Activated T-cell treated with anti-CD3 and anti-CD28 coated beads, Interleukin-2, amount 50 U/mL, for 24 hours (primary cell): Measurements from ENCODE around the gene SP7.
"Not testable (repeated sequence)": the region's sequence is repeated elsewhere in the genome, so short reads cannot be mapped to it uniquely, and the experiment has no call there.

ENCODE experiments used
- DNase-seq: peaks from one replicate; pipeline ENCODE4 v3.0.0-alpha.2; 2020
- H3K27ac Mint-ChIP-seq: 2 replicates; pipeline ENCODE4 v1.8.0; 2020; ENCODE audit warnings: mild to moderate bottlenecking, mixed read lengths
- H3K27me3 Mint-ChIP-seq: 2 replicates; pipeline ENCODE4 v1.8.0; 2020; ENCODE audit warnings: mixed read lengths
- H3K36me3 Mint-ChIP-seq: 2 replicates; pipeline ENCODE4 v1.8.0; 2020; ENCODE audit warnings: low read depth, mixed read lengths
- H3K4me1 Mint-ChIP-seq: 2 replicates; pipeline ENCODE4 v1.8.0; 2020; ENCODE audit warnings: low read depth, mixed read lengths
- H3K4me3 Mint-ChIP-seq: 2 replicates; pipeline ENCODE4 v1.8.0; 2020; ENCODE audit warnings: mild to moderate bottlenecking, moderate library complexity, mixed read lengths
- H3K9me3 Mint-ChIP-seq: 2 replicates; pipeline ENCODE4 v1.8.0; 2020; ENCODE audit warnings: mixed read lengths

The SP7 gene

DNA sequence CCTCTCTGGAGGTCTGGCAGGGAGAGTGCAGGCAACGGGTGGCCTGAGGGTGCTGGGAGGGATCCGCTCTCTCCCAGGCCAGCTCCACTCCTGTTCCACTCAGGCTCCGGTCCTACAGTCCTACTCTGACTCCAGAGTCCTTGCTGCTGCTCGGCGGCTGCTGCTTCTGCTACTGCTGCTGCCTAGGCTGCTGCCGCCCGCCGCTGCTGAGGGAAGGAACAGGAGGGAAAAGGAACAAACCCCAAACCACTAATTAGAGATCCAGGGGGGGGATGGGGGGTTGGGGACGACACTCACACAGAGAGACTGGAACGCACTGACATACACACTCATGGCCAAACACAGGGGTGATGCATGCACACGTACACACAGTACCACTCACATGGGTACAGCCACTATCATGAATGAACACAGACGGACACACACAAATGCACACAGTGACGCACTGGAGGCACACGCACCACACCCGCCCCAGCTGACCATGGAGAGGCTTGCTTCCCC lies at the start of gene SP7:
Gene SP7, minus strand, starts transcription at position 174 of the 501 bp plus-strand sequence. CDS start 708 bp downstream, outside the sequence.
- Mint-ChIP-seq H3K4me3 (no peak within 1 kb of the TSS), H3K36me3 (no peaks in the 10 kb centered on the region), H3K27me3 (peaks cover 63% of the 10 kb centered on the region), H3K27ac (no peak within 1 kb of the TSS), H3K4me1 (peaks cover 12% of the 10 kb centered on the region), H3K9me3 (no peaks in the 10 kb centered on the region)
- DNase-seq: no peak

DNA sequence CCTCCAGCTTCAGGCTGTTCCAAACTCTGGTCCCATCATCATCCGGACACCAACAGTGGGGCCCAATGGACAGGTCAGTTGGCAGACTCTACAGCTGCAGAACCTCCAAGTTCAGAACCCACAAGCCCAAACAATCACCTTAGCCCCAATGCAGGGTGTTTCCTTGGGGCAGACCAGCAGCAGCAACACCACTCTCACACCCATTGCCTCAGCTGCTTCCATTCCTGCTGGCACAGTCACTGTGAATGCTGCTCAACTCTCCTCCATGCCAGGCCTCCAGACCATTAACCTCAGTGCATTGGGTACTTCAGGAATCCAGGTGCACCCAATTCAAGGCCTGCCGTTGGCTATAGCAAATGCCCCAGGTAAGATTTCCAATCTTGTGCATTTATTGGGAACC lies 47.1 kb upstream of the SP7 start:
- Mint-ChIP-seq H3K9me3 (no peaks in the 10 kb centered on the region), H3K27me3 (no peaks in the 10 kb centered on the region), H3K4me3 (peak overlapping the region; percentile 67), H3K36me3 (peaks cover 72% of the 10 kb centered on the region), H3K4me1 (peaks cover 59% of the 10 kb centered on the region), H3K27ac (peak overlapping the region; percentile 94)
- no peak for DNase-seq

GRCh38 chr12:53381731-53382630 lies 45.8 kb upstream of the SP7 start:
- DNase-seq: peak; percentile 38
- Mint-ChIP-seq H3K27ac (peak overlapping the region; percentile 94), H3K36me3 (peaks cover 61% of the 10 kb centered on the region), H3K4me1 (peaks cover 50% of the 10 kb centered on the region), H3K9me3 (no peaks in the 10 kb centered on the region), H3K4me3 (peak overlapping the region; percentile 84), H3K27me3 (no peaks in the 10 kb centered on the region)

- peaks cover 42% of the 10 kb centered on the region for H3K4me1 Mint-ChIP-seq
- H3K9me3 Mint-ChIP-seq: no peaks in the 10 kb centered on the region
- H3K36me3 Mint-ChIP-seq: peaks cover 52% of the 10 kb centered on the region
- peak overlapping the region; percentile 94 for H3K27ac Mint-ChIP-seq
- H3K4me3 Mint-ChIP-seq: peak overlapping the region; percentile 84
- H3K27me3 Mint-ChIP-seq: no peaks in the 10 kb centered on the region
- DNase-seq: no peak
Measured at GRCh38 chr12:53380794-53381730, 44.9 kb upstream of the SP7 start.

DNA sequence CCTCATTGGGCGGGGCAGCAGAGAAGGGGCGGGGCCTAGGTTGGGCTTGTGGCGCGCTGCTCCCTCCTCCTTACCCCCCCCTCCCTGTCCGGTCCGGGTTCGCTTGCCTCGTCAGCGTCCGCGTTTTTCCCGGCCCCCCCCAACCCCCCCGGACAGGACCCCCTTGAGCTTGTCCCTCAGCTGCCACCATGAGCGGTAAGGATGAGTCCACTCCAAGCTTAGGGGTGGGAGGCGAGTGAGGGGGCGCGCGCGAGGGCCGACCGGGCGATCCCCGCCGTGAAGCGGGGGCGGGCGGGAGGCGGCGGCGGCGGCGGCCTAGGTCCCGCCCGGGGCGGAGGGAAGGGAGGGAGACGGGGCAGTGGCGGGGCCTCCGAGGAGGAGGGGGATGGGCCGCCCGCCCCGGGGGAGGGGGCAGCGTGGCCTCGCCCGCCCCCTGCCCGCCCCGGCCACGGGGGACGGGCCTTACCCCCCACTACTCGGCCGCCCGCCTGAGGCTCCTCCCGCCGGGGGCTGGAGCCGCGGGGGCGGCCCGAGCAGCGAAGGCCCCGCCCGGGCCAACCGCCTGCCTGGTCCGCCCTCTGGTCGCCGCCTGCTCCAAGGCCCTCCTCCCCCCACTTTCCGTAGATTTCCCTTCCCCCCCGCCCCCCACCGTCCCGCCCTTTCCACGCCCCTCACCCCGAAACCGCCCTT lies 44.1 kb upstream of the SP7 start, which contains the start of gene SP1:
Gene SP1, plus strand, starts transcription at position 73 of the 690 bp plus-strand sequence. Its CDS starts 116 bp downstream, at position 189.
- peak; percentile 99 for DNase-seq
- Mint-ChIP-seq H3K36me3 (peaks cover 46% of the 10 kb centered on the region), H3K27ac (peak within 1 kb of the TSS; percentile 94), H3K27me3 (no peaks in the 10 kb centered on the region), H3K4me1 (peaks cover 38% of the 10 kb centered on the region), H3K4me3 (peak within 1 kb of the TSS; percentile 84), H3K9me3 (no peaks in the 10 kb centered on the region)

GRCh38 chr12:53379389-53380103 lies 43.4 kb upstream of the SP7 start:
- H3K36me3 Mint-ChIP-seq: peaks cover 39% of the 10 kb centered on the region
- peaks cover 36% of the 10 kb centered on the region for H3K4me1 Mint-ChIP-seq
- no peak overlapping the region for H3K27ac Mint-ChIP-seq
- DNase-seq: peak; percentile 90
- no peaks in the 10 kb centered on the region for H3K9me3 Mint-ChIP-seq
- no peaks in the 10 kb centered on the region for H3K27me3 Mint-ChIP-seq
- no peak overlapping the region for H3K4me3 Mint-ChIP-seq

DNA sequence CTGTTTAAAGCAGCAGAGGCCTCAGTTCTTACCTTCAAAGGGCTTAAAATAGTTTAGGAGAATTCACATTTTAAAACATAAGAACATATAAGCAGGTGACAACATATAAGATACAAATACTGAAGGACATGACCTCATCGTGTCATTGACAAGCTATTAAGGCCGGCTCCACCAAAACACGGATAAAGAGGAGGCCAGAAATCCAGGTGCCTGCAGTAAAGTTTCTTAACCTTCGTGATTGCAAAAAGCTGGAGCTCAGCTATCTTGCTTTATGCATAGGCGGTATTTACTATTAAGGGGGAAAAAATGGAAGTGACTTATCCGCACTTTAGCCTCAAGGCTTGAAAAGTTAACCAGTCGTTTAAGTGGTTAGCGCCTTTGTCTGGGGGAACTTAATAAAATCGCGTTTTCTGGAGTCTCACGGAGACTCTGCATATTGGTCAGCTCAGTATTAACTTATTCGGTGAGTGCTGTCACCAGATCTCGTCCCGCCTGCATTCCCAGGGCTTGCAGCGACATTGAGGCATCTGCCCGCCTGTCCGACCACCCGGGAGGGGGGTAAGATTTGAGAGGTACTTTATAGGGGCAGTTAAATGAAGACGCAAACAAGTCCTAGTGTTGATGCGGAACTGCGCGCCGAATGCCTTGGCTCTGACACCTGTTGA lies 42.7 kb upstream of the SP7 start:
- Mint-ChIP-seq H3K4me1 (peaks cover 33% of the 10 kb centered on the region), H3K9me3 (no peaks in the 10 kb centered on the region), H3K36me3 (peaks cover 32% of the 10 kb centered on the region), H3K4me3 (no peak overlapping the region), H3K27me3 (no peaks in the 10 kb centered on the region), H3K27ac (no peak overlapping the region)
- no peak for DNase-seq

GRCh38 chr12:53378222-53378621 lies 42.1 kb upstream of the SP7 start:
- Mint-ChIP-seq H3K9me3 (no peaks in the 10 kb centered on the region), H3K4me3 (no peak overlapping the region), H3K27me3 (no peaks in the 10 kb centered on the region), H3K36me3 (peaks cover 26% of the 10 kb centered on the region), H3K27ac (peak overlapping the region; percentile 71), H3K4me1 (peaks cover 30% of the 10 kb centered on the region)
- no peak for DNase-seq

GRCh38 chr12:53376747-53377146 lies 40.6 kb upstream of the SP7 start:
- H3K4me3 Mint-ChIP-seq: no peak overlapping the region
- no peak for DNase-seq

DNA sequence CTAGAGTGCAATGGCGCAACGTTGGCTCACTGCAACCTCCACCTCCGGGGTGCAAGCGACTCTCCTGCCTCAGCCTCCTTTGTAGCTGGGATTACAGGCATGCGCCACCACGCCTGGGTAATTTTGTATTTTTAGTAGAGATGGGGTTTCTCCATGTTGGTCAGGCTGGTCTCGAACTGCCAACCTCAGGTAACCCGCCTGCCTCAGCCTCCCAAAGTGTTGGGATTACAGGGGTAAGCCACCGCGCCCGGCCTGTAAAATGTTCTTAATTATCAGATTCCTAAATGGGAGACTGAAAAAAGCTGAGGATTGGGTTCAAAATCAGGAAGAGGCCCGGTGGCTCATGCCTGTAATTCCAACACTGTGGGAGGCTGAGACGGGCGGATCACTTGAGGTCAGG lies 38.1 kb upstream of the SP7 start:
- H3K4me3 Mint-ChIP-seq, H3K27me3 Mint-ChIP-seq, DNase-seq, H3K9me3 Mint-ChIP-seq, H3K36me3 Mint-ChIP-seq: not testable (repeated sequence)
- H3K4me1 Mint-ChIP-seq: peaks cover 32% of the 10 kb centered on the region
- H3K27ac Mint-ChIP-seq: peak overlapping the region; percentile 81

More at GRCh38 chr12:53376747-53377146, 40.6 kb upstream of the SP7 start:
- Mint-ChIP-seq H3K36me3 (peaks cover 11% of the 10 kb centered on the region), H3K9me3 (no peaks in the 10 kb centered on the region), H3K27me3 (no peaks in the 10 kb centered on the region), H3K27ac (no peak overlapping the region), H3K4me1 (peaks cover 26% of the 10 kb centered on the region)

GRCh38 chr12:53373554-53374133 lies 37.5 kb upstream of the SP7 start:
- not testable (repeated sequence) for H3K9me3 Mint-ChIP-seq, DNase-seq, H3K36me3 Mint-ChIP-seq, H3K27me3 Mint-ChIP-seq, H3K4me3 Mint-ChIP-seq
- H3K27ac Mint-ChIP-seq: peak overlapping the region; percentile 81
- peaks cover 32% of the 10 kb centered on the region for H3K4me1 Mint-ChIP-seq

DNA sequence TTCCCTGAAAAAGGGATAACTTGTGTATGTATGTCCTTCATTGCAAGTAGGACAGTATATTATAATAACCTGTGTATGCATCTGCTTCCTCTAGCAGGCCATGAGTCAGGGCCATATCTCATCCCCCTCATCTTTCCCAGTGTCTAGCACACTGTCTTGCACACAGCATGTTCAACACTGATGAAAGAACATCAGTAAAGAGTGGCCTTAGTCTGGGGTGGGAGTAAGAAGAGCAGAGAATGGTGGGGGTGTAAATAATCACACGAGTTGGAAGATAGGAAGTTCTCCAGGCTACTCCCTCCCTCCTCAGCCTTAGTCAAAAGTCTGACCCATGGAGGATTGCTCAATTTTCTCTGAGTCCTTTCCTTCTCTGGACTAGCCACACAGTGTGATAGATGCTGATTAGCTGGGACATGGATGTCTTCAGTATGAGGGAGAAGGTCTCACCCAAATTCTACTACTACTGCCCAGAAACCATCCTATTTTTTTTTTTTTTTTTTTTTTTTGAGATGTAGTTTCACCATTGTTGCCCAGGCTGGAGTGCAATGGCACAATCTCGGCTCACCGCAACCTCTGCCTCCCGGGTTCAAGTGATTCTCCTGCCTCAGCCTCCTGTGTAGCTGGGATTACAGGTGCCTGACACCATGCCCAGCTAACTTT lies 29.2 kb upstream of the SP7 start:
- no peaks in the 10 kb centered on the region for H3K36me3 Mint-ChIP-seq
- peak overlapping the region; percentile 36 for H3K4me3 Mint-ChIP-seq
- no peak for DNase-seq
- peak overlapping the region; percentile 87 for H3K27ac Mint-ChIP-seq
- H3K4me1 Mint-ChIP-seq: peaks cover 13% of the 10 kb centered on the region
- no peaks in the 10 kb centered on the region for H3K27me3 Mint-ChIP-seq
- no peaks in the 10 kb centered on the region for H3K9me3 Mint-ChIP-seq
